Activated CD8-positive, alpha-beta T cell treated with anti-CD3 and anti-CD28 coated beads, Interleukin-2, amount 10 ng/mL, durations not matched to agents 7 days and 5 days (primary cell): Measurements from ENCODE around the gene GATA3. TPM values are rescaled to one million over a fixed set of nuclear protein-coding genes. Genes with fewer than 3 reads are reported as not detected.
A peak's percentile ranks its signal among the peaks of the same experiment; 100 is the strongest.

Experiments
- ATAC-seq: fragments of 150-1000 bp; cut with Tn5 transposase; one replicate; pipeline ENCODE4 v1.10.0; 2021; ENCODE audit warnings: moderate library complexity
- CTCF ChIA-PET: fragments of 350-600 bp; sonication (Branson Sonifier 250); formaldehyde crosslinking; loops from one replicate; lab custom pipeline; 2021; ENCODE audit warnings: antibody characterized with exemption; lab: Charles Lee
- POLR2A ChIA-PET: fragments of 350-600 bp; sonication (Branson Sonifier 250); formaldehyde crosslinking; loops from one replicate; lab custom pipeline; 2021; ENCODE audit warnings: antibody characterized with exemption; lab: Charles Lee
- DNase-seq: peaks from one replicate; pipeline ENCODE4 v3.0.0-alpha.2; 2020
- H3K27ac Mint-ChIP-seq: one replicate; pipeline ENCODE4 v1.8.0; 2021; ENCODE audit warnings: mild to moderate bottlenecking, mixed read lengths
- H3K27me3 Mint-ChIP-seq: one replicate; pipeline ENCODE4 v1.8.0; 2021; ENCODE audit warnings: low read depth, mixed read lengths
- H3K36me3 Mint-ChIP-seq: one replicate; pipeline ENCODE4 v1.8.0; 2021; ENCODE audit warnings: low read depth, mixed read lengths
- H3K4me1 Mint-ChIP-seq: one replicate; pipeline ENCODE4 v1.8.0; 2021; ENCODE audit warnings: low read depth, mixed read lengths
- H3K4me3 Mint-ChIP-seq: one replicate; pipeline ENCODE4 v1.8.0; 2021; ENCODE audit warnings: mild to moderate bottlenecking, mixed read lengths
- H3K9me3 Mint-ChIP-seq: one replicate; pipeline ENCODE4 v1.8.0; 2022; ENCODE audit warnings: mixed read lengths; ENCODE audit not compliant: insufficient read depth
- total RNA-seq, 2 experiments: library from RNA; stranded (reverse); gene quantifications; one replicate each; pipeline ENCODE4 v1.2.3, GENCODE V29; 2021

Gene GATA3
- total RNA-seq, 2 experiments from 2014 or later: 42.5 to 44.9 TPM

GRCh38 chr10:8041284-8041991 is 13.1 kb upstream of the GATA3 start:
- DNase-seq: no peak
- Mint-ChIP-seq H3K9me3 (no peaks in the 10 kb centered on the region), H3K4me3 (no peak overlapping the region), H3K36me3 (peaks cover 5% of the 10 kb centered on the region), H3K4me1 (peaks cover 67% of the 10 kb centered on the region), H3K27me3 (peaks cover 91% of the 10 kb centered on the region), H3K27ac (no peak overlapping the region)
- ChIA-PET POLR2A (interaction anchor here (1.2 kb wide), 1 partner anchor 9 kb away, joined by 3 read pairs; no protein-coding TSS in a partner anchor), CTCF (interaction anchor here (0.8 to 1.5 kb wide), 3 partner anchors 8 to 11 kb away, joined by 3 to 4 read pairs (median 3); no protein-coding TSS in a partner anchor)
- no peak for ATAC-seq

DNA sequence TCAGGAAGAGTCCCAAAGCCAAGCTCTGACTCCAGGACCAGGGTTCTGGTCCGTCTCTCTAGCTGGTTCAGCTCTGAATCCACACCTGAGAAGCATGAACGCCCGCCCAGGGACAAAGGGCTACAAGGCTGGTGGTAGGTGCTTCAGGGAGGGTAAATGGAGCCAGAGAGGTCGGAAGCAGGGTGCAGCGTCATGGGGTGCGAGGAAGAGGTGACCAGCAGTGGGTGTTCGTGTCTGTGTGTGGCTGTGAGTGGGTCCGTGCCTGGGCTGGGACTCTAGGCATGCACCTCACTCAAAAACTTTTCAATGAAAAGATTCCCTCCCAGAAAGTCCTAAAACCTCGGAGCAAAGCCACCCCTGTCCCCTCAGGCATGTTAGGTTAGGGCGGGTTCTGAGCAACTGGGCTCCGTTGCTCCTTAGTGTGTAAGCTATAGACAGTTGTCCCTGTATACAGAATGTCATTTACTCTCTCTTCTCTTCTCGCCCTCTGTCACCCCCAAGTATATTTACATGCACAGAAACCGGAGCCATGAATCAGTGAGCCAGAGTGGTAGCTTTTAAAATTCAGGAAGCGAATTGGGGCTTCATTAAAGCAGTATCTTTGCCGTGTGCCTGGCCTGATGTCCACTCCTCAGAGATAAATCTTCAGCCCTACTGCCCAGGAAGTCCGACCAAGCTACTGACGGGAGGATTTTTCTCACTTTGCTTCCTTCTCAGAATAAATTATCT is 12.3 kb upstream of the GATA3 start:
- peaks cover 96% of the 10 kb centered on the region for H3K27me3 Mint-ChIP-seq
- DNase-seq (no peak), ATAC-seq (no peak)
- peaks cover 67% of the 10 kb centered on the region for H3K4me1 Mint-ChIP-seq
- ChIA-PET POLR2A (interaction anchor here (1.2 kb wide), 1 partner anchor 8 kb away, joined by 3 read pairs; no protein-coding TSS in a partner anchor), CTCF (interaction anchor here (0.8 to 1.5 kb wide), 3 partner anchors 9 to 11 kb away, joined by 3 to 4 read pairs (median 3); no protein-coding TSS in a partner anchor)
- H3K36me3 Mint-ChIP-seq: peaks cover 5% of the 10 kb centered on the region
- no peak overlapping the region for H3K4me3 Mint-ChIP-seq
- no peak overlapping the region for H3K27ac Mint-ChIP-seq
- H3K9me3 Mint-ChIP-seq: no peaks in the 10 kb centered on the region

DNA sequence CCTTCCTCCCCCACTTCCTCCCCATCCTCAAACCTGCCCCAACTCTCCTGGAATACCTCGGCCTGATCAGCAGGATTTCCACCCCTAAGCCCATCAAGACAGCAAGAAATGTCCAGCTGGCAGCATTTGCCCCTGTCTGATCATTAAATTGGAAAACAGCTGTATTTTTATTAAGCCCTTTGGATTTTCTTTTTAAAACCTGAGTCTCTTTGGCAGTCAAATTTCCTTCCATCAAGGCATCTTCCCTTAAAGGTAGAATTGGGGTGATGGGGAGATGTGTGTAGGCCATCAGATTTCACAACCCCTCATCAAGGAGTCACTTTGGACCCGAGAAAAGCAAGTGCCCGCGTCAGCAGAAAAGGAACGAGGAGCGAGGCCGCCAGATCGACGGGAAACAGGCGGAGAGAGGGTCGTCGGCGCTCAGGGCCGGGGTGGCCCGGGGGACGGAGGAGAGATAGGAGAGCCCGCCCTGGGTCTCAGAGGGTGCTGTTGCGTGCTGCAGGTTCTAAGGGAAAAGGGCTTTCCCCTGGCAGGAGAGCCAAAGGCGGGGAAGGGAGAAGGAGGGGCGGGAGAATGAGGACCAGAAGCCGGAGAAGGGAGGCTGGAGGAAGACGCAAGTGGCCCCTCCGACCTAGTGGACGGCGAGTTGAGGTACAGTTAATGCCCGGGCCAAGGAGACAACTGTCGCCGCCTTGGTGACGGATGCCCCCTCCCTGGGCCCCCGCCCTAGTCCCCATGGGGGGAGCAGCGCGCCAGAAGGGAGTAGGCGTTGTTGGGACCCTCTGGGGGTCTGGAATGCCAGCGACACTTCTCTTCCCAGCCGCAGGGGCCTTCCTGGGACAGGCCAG is 11.5 kb upstream of the GATA3 start:
- DNase-seq (no peak), ATAC-seq (no peak)
- H3K4me1 Mint-ChIP-seq: peaks cover 68% of the 10 kb centered on the region
- no peaks in the 10 kb centered on the region for H3K9me3 Mint-ChIP-seq
- CTCF ChIA-PET: interaction anchor here (1.5 kb wide), 1 partner anchor 10 kb away, joined by 4 read pairs; no protein-coding TSS in a partner anchor
- no peak overlapping the region for H3K27ac Mint-ChIP-seq
- POLR2A ChIA-PET: interaction anchor here (1.2 kb wide), 1 partner anchor 7 kb away, joined by 3 read pairs; no protein-coding TSS in a partner anchor
- H3K36me3 Mint-ChIP-seq: peaks cover 5% of the 10 kb centered on the region
- H3K4me3 Mint-ChIP-seq: no peak overlapping the region
- peaks cover 96% of the 10 kb centered on the region for H3K27me3 Mint-ChIP-seq

- no peaks in the 10 kb centered on the region for H3K9me3 Mint-ChIP-seq
- POLR2A ChIA-PET: no interaction called here
Observed at GRCh38 chr10:8043569-8044306, 10.8 kb upstream of the GATA3 start.

DNA sequence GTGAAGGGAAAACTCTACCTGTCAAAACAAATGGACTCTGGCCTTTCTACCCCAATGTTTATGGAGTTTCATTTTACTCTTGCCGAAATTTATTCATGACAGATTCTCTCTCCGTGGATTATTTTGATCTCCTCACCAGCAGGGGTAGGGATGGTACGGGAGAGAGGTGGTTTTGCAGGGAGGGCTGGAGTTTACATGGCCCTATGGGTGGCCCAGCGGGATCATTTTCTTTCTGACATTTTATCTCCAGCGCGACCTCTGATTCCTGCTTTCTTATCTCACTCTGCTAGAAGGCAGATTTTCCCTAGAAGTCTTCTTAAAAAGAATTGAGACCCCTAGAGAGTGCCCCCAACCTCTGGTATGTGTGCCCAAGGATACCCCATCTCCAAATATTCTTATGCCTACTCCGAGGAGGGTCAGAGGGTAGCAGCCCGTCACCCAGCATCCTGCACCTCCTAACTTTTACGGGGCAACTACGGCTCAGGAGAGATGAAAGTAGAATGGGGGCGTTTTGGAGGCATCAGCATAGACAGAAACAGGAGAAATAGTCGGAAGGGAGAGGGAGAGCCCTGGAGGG is 10.1 kb upstream of the GATA3 start:
- ATAC-seq (no peak), DNase-seq (no peak)
- ChIA-PET CTCF (no interaction called here), POLR2A (no interaction called here)
- Mint-ChIP-seq H3K9me3 (no peaks in the 10 kb centered on the region), H3K27ac (no peak overlapping the region), H3K27me3 (peaks cover 94% of the 10 kb centered on the region), H3K4me1 (peaks cover 71% of the 10 kb centered on the region), H3K4me3 (peak overlapping the region; percentile 40), H3K36me3 (peaks cover 5% of the 10 kb centered on the region)

More at GRCh38 chr10:8043569-8044306, 10.8 kb upstream of the GATA3 start:
- Mint-ChIP-seq H3K27ac (peak overlapping the region; percentile 43), H3K4me3 (peak overlapping the region; percentile 40), H3K27me3 (peaks cover 96% of the 10 kb centered on the region), H3K4me1 (peaks cover 70% of the 10 kb centered on the region), H3K36me3 (peaks cover 5% of the 10 kb centered on the region)
- CTCF ChIA-PET: no interaction called here
- ATAC-seq: no peak
- no peak for DNase-seq

- Mint-ChIP-seq H3K36me3 (peaks cover 5% of the 10 kb centered on the region), H3K4me3 (peak overlapping the region; percentile 40), H3K27me3 (peaks cover 90% of the 10 kb centered on the region), H3K27ac (no peak overlapping the region), H3K9me3 (no peaks in the 10 kb centered on the region), H3K4me1 (peaks cover 70% of the 10 kb centered on the region)
- ChIA-PET POLR2A (no interaction called here), CTCF (interaction anchor here (1.2 kb wide), 1 partner anchor 358 kb away, joined by 4 read pairs; no protein-coding TSS in a partner anchor)
- DNase-seq (no peak), ATAC-seq (peak; percentile 19)
Observed at GRCh38 chr10:8044908-8045725, 9.4 kb upstream of the GATA3 start.

- ATAC-seq: no peak
- POLR2A ChIA-PET: no interaction called here
Observed at GRCh38 chr10:8045726-8046494, 8.6 kb upstream of the GATA3 start.

GRCh38 chr10:8047452-8048280 is 6.8 kb upstream of the GATA3 start:
- no peaks in the 10 kb centered on the region for H3K9me3 Mint-ChIP-seq
- CTCF ChIA-PET: no interaction called here

More at GRCh38 chr10:8045726-8046494, 8.6 kb upstream of the GATA3 start:
- peaks cover 87% of the 10 kb centered on the region for H3K27me3 Mint-ChIP-seq
- H3K9me3 Mint-ChIP-seq: no peaks in the 10 kb centered on the region
- H3K4me1 Mint-ChIP-seq: peaks cover 70% of the 10 kb centered on the region
- peak overlapping the region; percentile 39 for H3K27ac Mint-ChIP-seq
- H3K36me3 Mint-ChIP-seq: peaks cover 5% of the 10 kb centered on the region
- peak overlapping the region; percentile 40 for H3K4me3 Mint-ChIP-seq
- DNase-seq: no peak
- CTCF ChIA-PET: interaction anchor here (1.2 kb wide), 1 partner anchor 357 kb away, joined by 4 read pairs; no protein-coding TSS in a partner anchor

More at GRCh38 chr10:8047452-8048280, 6.8 kb upstream of the GATA3 start:
- DNase-seq (no peak), ATAC-seq (no peak)
- peaks cover 8% of the 10 kb centered on the region for H3K36me3 Mint-ChIP-seq
- peak overlapping the region; percentile 5 for H3K4me3 Mint-ChIP-seq
- POLR2A ChIA-PET: interaction anchor here (0.6 kb wide), 1 partner anchor 13 kb away, joined by 4 read pairs; no protein-coding TSS in a partner anchor
- H3K4me1 Mint-ChIP-seq: peaks cover 66% of the 10 kb centered on the region
- H3K27ac Mint-ChIP-seq: no peak overlapping the region
- peaks cover 80% of the 10 kb centered on the region for H3K27me3 Mint-ChIP-seq
